CD14-positive monocyte (primary cell): ENCODE data around the gene GAS6. TPM values are rescaled to one million over a fixed set of nuclear protein-coding genes. Genes with fewer than 3 reads are reported as not detected.

ENCODE experiments used
- DNase-seq, 3 donors: peaks; one replicate each; pipeline ENCODE4 v3.0.0-alpha.2; 2011 to 2022
- H2AFZ ChIP-seq: 2 replicates; pipeline ENCODE4 v1.6.0; 2012; ENCODE audit warnings: mild to moderate bottlenecking, low read depth, low read length, inconsistent platforms; ENCODE audit not compliant: insufficient read depth, poor library complexity, severe bottlenecking
- H3K27ac ChIP-seq, 2 donors: 1 replicate in 1 of 2; 2 replicates in 1 of 2; pipeline ENCODE4 v1.5.1; 2012 to 2013; ENCODE audit warnings: low read length in 2 of 2, control low read depth in 1 of 2, inconsistent platforms in 1 of 2, low read depth in 1 of 2, mild to moderate bottlenecking in 1 of 2
- H3K27me3 ChIP-seq, 2 donors: one replicate each; pipeline versions ENCODE4 v1.6.0 to v1.6.1; 2011 to 2013; ENCODE audit warnings: low read length in 2 of 2; ENCODE audit not compliant: control insufficient read depth in 2 of 2, insufficient read depth in 2 of 2
- H3K36me3 ChIP-seq, 2 donors: replicated peaks in 1 of 2; 1 replicate in 1 of 2; 2 replicates in 1 of 2; pipeline versions ENCODE4 v1.5.1 to v1.6.1; 2012 to 2013; ENCODE audit warnings: low read length in 2 of 2, control low read depth in 1 of 2, inconsistent platforms in 1 of 2, mild to moderate bottlenecking in 1 of 2; ENCODE audit not compliant: insufficient read depth in 2 of 2, control insufficient read depth in 1 of 2
- H3K4me1 ChIP-seq, 2 donors: 1 replicate in 1 of 2; 2 replicates in 1 of 2; pipeline versions ENCODE4 v1.5.1 to v1.6.1; 2012 to 2013; ENCODE audit warnings: low read length in 2 of 2, control low read depth in 1 of 2, inconsistent platforms in 1 of 2, mild to moderate bottlenecking in 1 of 2, moderate library complexity in 1 of 2; ENCODE audit not compliant: insufficient read depth in 2 of 2, control insufficient read depth in 1 of 2
- H3K4me2 ChIP-seq: replicated peaks from 2 replicates; pipeline ENCODE3; 2012; ENCODE audit warnings: low read length, moderate library complexity, mild to moderate bottlenecking; ENCODE audit not compliant: poor library complexity, severe bottlenecking; ENCODE audit errors: extremely low read depth
- H3K4me3 ChIP-seq, 3 experiments: fragments of 200-600 bp in 1 of 3; sonication (generic) in 1 of 3; replicated peaks in 1 of 3; 1 replicate in 2 of 3; 2 replicates in 1 of 3; pipeline ENCODE4 v1.5.1; 2011 to 2013; ENCODE audit warnings: low read length in 3 of 3, mild to moderate bottlenecking in 3 of 3, control low read depth in 2 of 3, low read depth in 2 of 3, inconsistent platforms in 1 of 3, moderate library complexity in 1 of 3
- H3K79me2 ChIP-seq: 2 replicates; pipeline ENCODE4 v1.6.0; 2012; ENCODE audit warnings: mild to moderate bottlenecking, control low read depth, inconsistent platforms, low read length, moderate library complexity; ENCODE audit not compliant: insufficient read depth
- H3K9ac ChIP-seq: 2 replicates; pipeline ENCODE4 v1.6.0; 2017; ENCODE audit warnings: low read length, mild to moderate bottlenecking; ENCODE audit not compliant: insufficient read depth, poor library complexity, severe bottlenecking
- H3K9me3 ChIP-seq, 2 donors: replicated peaks in 1 of 2; 1 replicate in 1 of 2; 2 replicates in 1 of 2; pipeline versions ENCODE4 v1.5.1 to v1.6.1; 2012 to 2013; ENCODE audit warnings: low read length in 2 of 2, control low read depth in 1 of 2; ENCODE audit not compliant: control insufficient read depth in 1 of 2, insufficient read depth in 1 of 2
- H4K20me1 ChIP-seq: 2 replicates; pipeline ENCODE4 v1.6.0; 2012; ENCODE audit warnings: mild to moderate bottlenecking, low read length, control low read depth, moderate library complexity; ENCODE audit not compliant: insufficient read depth
- H3K27ac Mint-ChIP-seq, 7 donors: one replicate each; pipeline ENCODE4 v1.8.0; 2020; ENCODE audit warnings: mild to moderate bottlenecking in 7 of 7, mixed read lengths in 7 of 7, moderate library complexity in 6 of 7, inconsistent platforms in 2 of 7
- H3K27me3 Mint-ChIP-seq, 3 donors: one replicate each; pipeline ENCODE4 v1.8.0; 2021 to 2022; ENCODE audit warnings: low read depth in 3 of 3, mild to moderate bottlenecking in 3 of 3, mixed read lengths in 3 of 3, moderate library complexity in 3 of 3, inconsistent platforms in 1 of 3
- H3K36me3 Mint-ChIP-seq, 2 donors: one replicate each; pipeline ENCODE4 v1.8.0; 2020; ENCODE audit warnings: mixed read lengths in 2 of 2, inconsistent platforms in 1 of 2, mild to moderate bottlenecking in 1 of 2
- H3K4me1 Mint-ChIP-seq: one replicate; pipeline ENCODE4 v1.8.0; 2020; ENCODE audit warnings: mild to moderate bottlenecking, mixed read lengths
- H3K4me3 Mint-ChIP-seq, 2 donors: one replicate each; pipeline ENCODE4 v1.8.0; 2020; ENCODE audit warnings: mild to moderate bottlenecking in 2 of 2, mixed read lengths in 2 of 2, moderate library complexity in 1 of 2
- H3K9me3 Mint-ChIP-seq, 7 donors: one replicate each; pipeline ENCODE4 v1.8.0; 2020 to 2022; ENCODE audit warnings: mixed read lengths in 7 of 7, mild to moderate bottlenecking in 6 of 7, moderate library complexity in 6 of 7, inconsistent platforms in 2 of 7
- CTCF ChIP-seq: fragments of 200-600 bp; IDR thresholded peaks from one replicate; pipeline ENCODE4 v1.8.0; 2022; ENCODE audit warnings: antibody characterized with exemption, mild to moderate bottlenecking
- WGBS: methylation state at CpG from one replicate; pipeline ENCODE4 v1.1.5; 2013; ENCODE audit warnings: missing lambda C conversion rate; ENCODE audit not compliant: insufficient coverage; 5-methylcytosine and 5-hydroxymethylcytosine counted together
- intact Hi-C, 2 donors: fragments of 100-400 bp; cut with micrococcal nuclease; formaldehyde crosslinking; loops; one replicate each; pipeline versions ENCODE4 v1.15.0 to v1.15.1; 2023
- polyA plus RNA-seq, 3 donors: library from polyadenylated mRNA; depleted of rRNA in 1 of 3; unstranded in 2 of 3; stranded (reverse) in 1 of 3; fragments of 300-500 nt in 2 of 3; fragments of >200 nt in 1 of 3; fragmentation: Illumina TruSeq in 2 of 3; gene quantifications; 1 replicate in 2 of 3; 2 replicates in 1 of 3; pipeline ENCODE4 v1.2.3, GENCODE V29; 2012 to 2021

The GAS6 gene
- polyA plus RNA-seq, 3 donors, result 1.8 to 7.5 (median 1.9) TPM

GRCh38 chr13:113821847-113822246 is 42.0 kb downstream of the GAS6 start:
- WGBS, result 98% methylated on average over 24 of the region's 24 CpGs
- no peaks in the 10 kb centered on the region for H4K20me1 ChIP-seq

GRCh38 chr13:113820813-113821651 is 42.8 kb downstream of the GAS6 start:
- Histone ChIP-seq H3K36me3 (peaks cover 4 to 14% of the 10 kb centered on the region in 2 donors), H3K9ac (no peak overlapping the region), H3K27me3 (no peaks in the 10 kb centered on the region), H4K20me1 (no peaks in the 10 kb centered on the region), H3K9me3 (peaks cover 41 to 76% of the 10 kb centered on the region in 2 donors), H3K4me3 (no peak overlapping the region), H3K4me2 (no peak overlapping the region), H3K4me1 (peaks cover 9 to 10% of the 10 kb centered on the region in 2 donors), H2AFZ (no peak overlapping the region), H3K79me2 (no peaks in the 10 kb centered on the region), H3K27ac (no peak overlapping the region)
- Mint-ChIP-seq H3K4me3 (no peak overlapping the region), H3K36me3 (peaks cover 26 to 58% of the 10 kb centered on the region in 2 donors), H3K27me3 (peaks cover 0 to 2% (median under 1%) of the 10 kb centered on the region in 3 donors), H3K4me1 (peaks cover 12% of the 10 kb centered on the region), H3K9me3 (peaks cover 24 to 82% (median 47%) of the 10 kb centered on the region in 7 donors), H3K27ac (peak overlapping the region in 1 of 7 donors; percentile 66)
- DNase-seq, result no peak
- intact Hi-C loops, result no loop called here
- no peak for TF ChIP-seq CTCF
- WGBS, result 94% methylated on average over 48 of the region's 54 CpGs

More at GRCh38 chr13:113821847-113822246, 42.0 kb downstream of the GAS6 start:
- H3K27me3 Mint-ChIP-seq, result peaks cover 0 to 2% (median 0%) of the 10 kb centered on the region in 3 donors
- no peak overlapping the region for H3K4me3 ChIP-seq
- peaks cover 25 to 64% of the 10 kb centered on the region in 2 donors for H3K36me3 Mint-ChIP-seq
- H3K4me2 ChIP-seq, result no peak overlapping the region
- H3K9me3 ChIP-seq, result peaks cover 41 to 79% of the 10 kb centered on the region in 2 donors
- peaks cover 4% of the 10 kb centered on the region for H3K4me1 Mint-ChIP-seq
- no peak overlapping the region for H3K4me3 Mint-ChIP-seq
- intact Hi-C loops, result no loop called here
- no peak overlapping the region for H3K27ac ChIP-seq
- no peak overlapping the region for H3K9ac ChIP-seq
- peaks cover 21 to 79% (median 47%) of the 10 kb centered on the region in 7 donors for H3K9me3 Mint-ChIP-seq
- peaks cover under 1 to 2% of the 10 kb centered on the region in 2 donors for H3K4me1 ChIP-seq
- H3K27me3 ChIP-seq, result no peaks in the 10 kb centered on the region
- H3K36me3 ChIP-seq, result peaks cover 4 to 16% of the 10 kb centered on the region in 2 donors
- no peak for TF ChIP-seq CTCF
- H3K79me2 ChIP-seq, result no peaks in the 10 kb centered on the region
- H3K27ac Mint-ChIP-seq, result no peak overlapping the region
- H2AFZ ChIP-seq, result no peak overlapping the region
- no peak for DNase-seq
